ENCODE results near the gene TAF3. TPM values are rescaled to one million over a fixed set of nuclear protein-coding genes. Genes with fewer than 3 reads are reported as not detected.

The TAF3 gene
- total RNA-seq, 2 donors from 2014 or later = 9.7 to 14.0 TPM

DNA sequence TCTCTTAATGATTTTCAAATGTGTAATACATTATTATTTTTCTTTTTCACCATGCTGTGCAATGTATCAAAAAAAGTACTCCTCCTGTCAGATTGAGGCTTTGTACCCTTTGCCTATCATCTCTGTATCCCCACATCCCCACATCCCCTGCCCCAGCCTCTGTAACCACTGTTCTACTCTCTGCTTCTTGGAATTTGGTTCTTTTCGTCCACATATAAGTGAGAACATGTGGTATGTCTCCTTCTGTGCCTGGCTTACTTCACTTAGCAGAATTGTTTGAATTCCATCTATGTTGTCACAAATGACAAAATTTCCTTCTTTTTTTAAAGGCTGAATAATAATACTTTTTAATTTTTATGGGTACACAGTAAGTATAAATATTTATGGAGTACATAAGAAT, 13.8 kb downstream of the TAF3 start:
- H3K36me3 Mint-ChIP-seq (ENCODE audit: low read depth) = peaks cover 61% of the 10 kb centered on the region
- peaks cover 16% of the 10 kb centered on the region for H3K4me1 Mint-ChIP-seq
- H3K27me3 Mint-ChIP-seq = no peaks in the 10 kb centered on the region
- ATAC-seq (replicated peaks) = no peak
- no peaks in the 10 kb centered on the region for H3K9me3 Mint-ChIP-seq
- no peak overlapping the region for H3K4me3 Mint-ChIP-seq
- no peak overlapping the region for H3K27ac Mint-ChIP-seq

- Mint-ChIP-seq H3K4me3 (no peak overlapping the region), H3K27me3 (no peaks in the 10 kb centered on the region), H3K36me3 (ENCODE audit: low read depth) (peaks cover 53% of the 10 kb centered on the region), H3K4me1 (peaks cover 13% of the 10 kb centered on the region), H3K27ac (no peak overlapping the region), H3K9me3 (no peaks in the 10 kb centered on the region)
- no peak for ATAC-seq (replicated peaks)
These were observed 14.9 kb downstream of the TAF3 start for GRCh38 chr10:7833210-7833609.

DNA sequence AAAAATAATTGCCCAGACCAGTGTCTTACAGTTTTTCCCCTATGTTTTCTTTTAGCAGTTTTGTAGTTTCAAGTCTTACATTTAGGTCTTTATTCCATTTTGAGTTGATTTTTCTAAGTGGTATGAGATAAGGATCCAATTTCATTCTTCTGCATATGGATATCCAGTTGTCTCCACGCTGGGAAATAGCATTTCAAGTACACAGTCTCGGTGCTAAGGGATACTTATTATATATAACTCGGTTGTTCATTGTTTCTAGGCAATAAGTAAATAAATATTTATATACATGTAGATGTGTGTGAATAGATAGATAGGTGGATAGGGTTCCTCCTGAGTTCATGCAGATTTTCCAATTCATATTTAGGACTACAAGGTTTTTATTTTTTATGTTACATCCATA, 16.0 kb downstream of the TAF3 start:
- ATAC-seq (replicated peaks) = no peak
- H3K27me3 Mint-ChIP-seq = no peaks in the 10 kb centered on the region
- no peak overlapping the region for H3K4me3 Mint-ChIP-seq
- peaks cover 49% of the 10 kb centered on the region for H3K36me3 Mint-ChIP-seq (ENCODE audit: low read depth)
- no peaks in the 10 kb centered on the region for H3K9me3 Mint-ChIP-seq
- peaks cover 7% of the 10 kb centered on the region for H3K4me1 Mint-ChIP-seq
- no peak overlapping the region for H3K27ac Mint-ChIP-seq

GRCh38 chr10:7836571-7836970, 18.3 kb downstream of the TAF3 start:
- no peaks in the 10 kb centered on the region for H3K27me3 Mint-ChIP-seq
- H3K36me3 Mint-ChIP-seq (ENCODE audit: low read depth) = peaks cover 50% of the 10 kb centered on the region
- H3K4me1 Mint-ChIP-seq = no peaks in the 10 kb centered on the region
- H3K4me3 Mint-ChIP-seq = no peak overlapping the region
- no peaks in the 10 kb centered on the region for H3K9me3 Mint-ChIP-seq
- ATAC-seq (replicated peaks) = no peak
- H3K27ac Mint-ChIP-seq = no peak overlapping the region

- no peaks in the 10 kb centered on the region for H3K27me3 Mint-ChIP-seq
- no peak overlapping the region for H3K27ac Mint-ChIP-seq
- no peak overlapping the region for H3K4me3 Mint-ChIP-seq
- no peaks in the 10 kb centered on the region for H3K9me3 Mint-ChIP-seq
- peaks cover 8% of the 10 kb centered on the region for H3K36me3 Mint-ChIP-seq (ENCODE audit: low read depth)
- H3K4me1 Mint-ChIP-seq = peaks cover 4% of the 10 kb centered on the region
- no peak for ATAC-seq (replicated peaks)
These were observed 28.3 kb downstream of the TAF3 start for GRCh38 chr10:7846591-7846990.

GRCh38 chr10:7853226-7853842, 35.0 kb downstream of the TAF3 start:
- peaks cover 17% of the 10 kb centered on the region for H3K36me3 Mint-ChIP-seq (ENCODE audit: low read depth)
- H3K9me3 Mint-ChIP-seq = no peaks in the 10 kb centered on the region
- ATAC-seq (replicated peaks) = no peak
- peaks cover 6% of the 10 kb centered on the region for H3K4me1 Mint-ChIP-seq
- no peak overlapping the region for H3K4me3 Mint-ChIP-seq
- H3K27me3 Mint-ChIP-seq = no peaks in the 10 kb centered on the region
- no peak overlapping the region for H3K27ac Mint-ChIP-seq

DNA sequence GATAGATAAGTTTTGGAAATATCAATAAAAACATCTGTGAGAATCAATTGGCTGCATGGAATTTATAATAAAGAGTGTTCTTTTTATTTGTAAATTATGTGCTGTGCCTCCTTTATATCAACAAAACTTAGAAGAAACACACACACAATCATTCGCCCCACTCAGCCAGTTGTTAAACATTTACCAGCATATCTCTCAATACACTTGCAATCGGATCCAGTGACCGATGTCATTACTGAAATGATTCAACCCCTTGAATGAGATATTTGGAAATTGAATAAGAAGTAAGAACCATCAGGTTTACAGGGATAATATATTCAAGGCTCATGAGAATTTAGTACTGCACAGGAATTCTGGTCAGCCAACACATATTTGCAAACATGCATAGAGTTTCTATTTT, 35.6 kb downstream of the TAF3 start:
- Mint-ChIP-seq H3K9me3 (no peaks in the 10 kb centered on the region), H3K27me3 (no peaks in the 10 kb centered on the region), H3K4me1 (peaks cover 5% of the 10 kb centered on the region), H3K36me3 (ENCODE audit: low read depth) (peaks cover 17% of the 10 kb centered on the region), H3K4me3 (no peak overlapping the region), H3K27ac (no peak overlapping the region)
- ATAC-seq (replicated peaks) = no peak

GRCh38 chr10:7855205-7855604, 36.9 kb downstream of the TAF3 start:
- Mint-ChIP-seq H3K4me1 (peaks cover 5% of the 10 kb centered on the region), H3K27me3 (no peaks in the 10 kb centered on the region), H3K9me3 (peaks cover 4% of the 10 kb centered on the region), H3K4me3 (no peak overlapping the region), H3K27ac (no peak overlapping the region), H3K36me3 (ENCODE audit: low read depth) (peaks cover 17% of the 10 kb centered on the region)
- ATAC-seq (replicated peaks) = no peak

DNA sequence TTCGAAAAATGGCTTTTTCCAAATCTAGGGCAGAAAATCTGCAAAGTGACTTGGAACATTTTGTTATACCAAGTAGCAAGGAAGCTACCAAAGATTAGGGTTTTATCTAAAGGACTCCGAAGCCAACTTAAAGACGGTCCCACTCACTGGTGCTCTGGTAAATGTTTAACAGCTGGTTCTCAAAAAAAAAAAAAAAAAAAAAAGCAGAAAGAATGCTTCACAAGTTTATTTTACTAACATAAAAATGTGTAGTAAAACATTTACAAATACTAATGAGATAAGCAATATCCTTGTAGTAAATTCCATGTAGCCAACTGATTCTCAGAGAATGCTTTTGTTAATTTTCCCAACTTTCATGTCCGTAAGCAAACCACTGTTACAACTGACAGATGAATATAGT, 38.4 kb downstream of the TAF3 start:
- Mint-ChIP-seq H3K27me3 (no peaks in the 10 kb centered on the region), H3K4me1 (peaks cover 5% of the 10 kb centered on the region), H3K4me3 (no peak overlapping the region), H3K36me3 (ENCODE audit: low read depth) (peaks cover 16% of the 10 kb centered on the region), H3K9me3 (peaks cover 7% of the 10 kb centered on the region), H3K27ac (no peak overlapping the region)
- no peak for ATAC-seq (replicated peaks)

DNA sequence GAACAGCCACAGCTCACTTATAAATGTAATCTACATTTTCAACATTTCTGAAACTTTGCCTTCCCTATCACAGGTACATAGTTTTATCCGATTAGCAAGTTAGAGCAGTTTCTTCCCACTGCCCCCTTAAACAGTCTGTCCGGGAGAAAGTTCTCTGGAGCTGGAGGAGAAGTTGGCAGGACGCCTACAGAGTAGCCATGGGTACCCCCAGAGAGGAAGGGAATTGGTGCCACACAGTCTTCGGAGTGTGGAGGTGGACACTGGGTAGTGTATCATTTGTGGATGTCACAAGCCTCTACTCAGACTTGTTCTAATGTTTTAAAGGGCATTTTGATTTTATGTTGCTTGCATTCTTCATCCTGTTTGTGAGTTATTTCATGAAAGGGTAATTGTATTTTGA, 39.0 kb downstream of the TAF3 start:
- Mint-ChIP-seq H3K4me3 (no peak overlapping the region), H3K36me3 (ENCODE audit: low read depth) (peaks cover 15% of the 10 kb centered on the region), H3K9me3 (peaks cover 12% of the 10 kb centered on the region), H3K27me3 (no peaks in the 10 kb centered on the region), H3K4me1 (peaks cover 3% of the 10 kb centered on the region), H3K27ac (no peak overlapping the region)
- no peak for ATAC-seq (replicated peaks)

DNA sequence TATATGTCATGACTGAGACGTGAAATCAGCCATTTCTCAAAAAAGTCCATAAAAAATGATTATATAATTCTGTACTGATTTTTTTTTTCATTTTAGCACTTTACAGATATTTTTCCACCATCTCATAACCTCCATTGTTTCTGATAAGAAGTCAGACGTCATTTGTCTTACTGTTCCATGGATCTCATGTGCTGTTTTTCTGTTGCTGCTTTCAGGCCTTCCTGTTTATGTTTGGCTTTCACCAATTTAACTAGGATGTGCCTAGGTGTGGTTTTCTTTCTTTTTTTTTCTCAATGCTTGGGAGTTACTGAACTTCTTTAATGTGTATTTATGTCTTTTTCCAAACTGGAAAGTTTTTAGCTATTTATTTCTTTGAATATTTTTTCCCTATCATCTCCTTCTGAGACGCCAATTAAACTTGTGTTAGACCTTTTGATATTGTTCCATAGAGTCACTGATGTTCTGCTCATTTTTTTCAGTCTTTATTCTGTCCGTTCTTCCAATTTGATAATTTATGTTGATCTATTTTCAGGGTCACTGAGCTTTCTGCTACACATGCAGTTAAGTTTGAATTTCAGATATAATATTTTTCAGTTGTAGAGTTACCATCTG, 43.3 kb downstream of the TAF3 start:
- Mint-ChIP-seq H3K36me3 (ENCODE audit: low read depth) (peaks cover 11% of the 10 kb centered on the region), H3K27me3 (no peaks in the 10 kb centered on the region), H3K4me1 (no peaks in the 10 kb centered on the region), H3K4me3 (no peak overlapping the region), H3K27ac (no peak overlapping the region), H3K9me3 (peaks cover 12% of the 10 kb centered on the region)
- ATAC-seq (replicated peaks) = no peak

GRCh38 chr10:7862121-7862514, 43.8 kb downstream of the TAF3 start:
- Mint-ChIP-seq H3K4me1 (no peaks in the 10 kb centered on the region), H3K36me3 (ENCODE audit: low read depth) (peaks cover 11% of the 10 kb centered on the region), H3K4me3 (no peak overlapping the region), H3K27ac (no peak overlapping the region), H3K9me3 (peaks cover 12% of the 10 kb centered on the region), H3K27me3 (no peaks in the 10 kb centered on the region)
- no peak for ATAC-seq (replicated peaks)

DNA sequence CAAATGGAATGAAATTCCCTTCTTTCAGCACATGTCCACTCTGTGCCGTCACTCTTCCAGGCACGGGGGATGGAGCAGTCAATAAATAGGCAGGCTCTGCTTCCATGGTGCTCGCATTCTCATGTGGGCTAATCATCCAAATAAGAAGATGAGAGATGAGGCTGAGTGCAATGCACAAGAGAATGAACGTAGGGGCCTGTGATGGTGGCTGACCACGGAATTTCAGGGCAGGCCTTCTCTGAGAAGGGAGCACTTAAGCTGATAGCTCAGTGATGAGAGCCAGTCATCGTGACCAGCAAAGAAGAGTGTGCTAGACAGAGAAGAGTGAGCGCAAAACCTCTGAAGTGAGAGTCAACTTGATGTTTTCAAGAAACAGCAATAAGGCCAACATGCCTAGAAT, 47.9 kb downstream of the TAF3 start:
- H3K36me3 Mint-ChIP-seq (ENCODE audit: low read depth) = peaks cover 10% of the 10 kb centered on the region
- H3K4me1 Mint-ChIP-seq = peaks cover 8% of the 10 kb centered on the region
- H3K9me3 Mint-ChIP-seq = peaks cover 8% of the 10 kb centered on the region
- H3K27me3 Mint-ChIP-seq = no peaks in the 10 kb centered on the region
- H3K4me3 Mint-ChIP-seq = no peak overlapping the region
- no peak overlapping the region for H3K27ac Mint-ChIP-seq
- ATAC-seq (replicated peaks) = no peak

- Mint-ChIP-seq H3K4me3 (peak overlapping the region; percentile 66), H3K27ac (no peak overlapping the region), H3K9me3 (no peaks in the 10 kb centered on the region), H3K4me1 (peaks cover 8% of the 10 kb centered on the region), H3K27me3 (no peaks in the 10 kb centered on the region), H3K36me3 (ENCODE audit: low read depth) (no peaks in the 10 kb centered on the region)
- ATAC-seq (replicated peaks) = no peak
These were observed 53.7 kb downstream of the TAF3 start for GRCh38 chr10:7872041-7872442.

DNA sequence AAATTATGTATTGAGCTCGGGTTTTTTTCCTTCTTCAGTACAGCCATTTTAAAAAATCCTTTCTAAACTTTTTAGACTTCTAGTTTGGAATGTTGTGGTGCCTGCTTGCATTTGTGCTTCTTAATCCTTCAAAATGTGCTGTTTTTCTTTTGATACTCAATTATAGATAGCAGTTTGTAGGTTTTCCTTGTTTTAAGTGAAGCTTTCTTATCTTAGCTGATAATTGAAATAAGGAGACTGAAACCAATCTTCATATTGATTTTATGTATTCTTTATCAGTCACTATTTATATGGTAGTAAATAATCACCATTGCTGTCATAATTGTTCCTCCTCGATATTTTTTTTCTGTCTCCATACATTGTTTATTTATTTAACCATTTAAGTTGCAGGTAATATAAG, 56.6 kb downstream of the TAF3 start:
- no peak overlapping the region for H3K27ac Mint-ChIP-seq
- no peaks in the 10 kb centered on the region for H3K27me3 Mint-ChIP-seq
- H3K36me3 Mint-ChIP-seq (ENCODE audit: low read depth) = no peaks in the 10 kb centered on the region
- no peak for ATAC-seq (replicated peaks)
- H3K9me3 Mint-ChIP-seq = no peaks in the 10 kb centered on the region
- no peak overlapping the region for H3K4me3 Mint-ChIP-seq
- H3K4me1 Mint-ChIP-seq = no peaks in the 10 kb centered on the region
